ENCODE results near the gene RMC1.
"Not testable (repeated sequence)": the region's sequence is repeated elsewhere in the genome, so short reads cannot be mapped to it uniquely, and the experiment has no call there.

The RMC1 gene

DNA sequence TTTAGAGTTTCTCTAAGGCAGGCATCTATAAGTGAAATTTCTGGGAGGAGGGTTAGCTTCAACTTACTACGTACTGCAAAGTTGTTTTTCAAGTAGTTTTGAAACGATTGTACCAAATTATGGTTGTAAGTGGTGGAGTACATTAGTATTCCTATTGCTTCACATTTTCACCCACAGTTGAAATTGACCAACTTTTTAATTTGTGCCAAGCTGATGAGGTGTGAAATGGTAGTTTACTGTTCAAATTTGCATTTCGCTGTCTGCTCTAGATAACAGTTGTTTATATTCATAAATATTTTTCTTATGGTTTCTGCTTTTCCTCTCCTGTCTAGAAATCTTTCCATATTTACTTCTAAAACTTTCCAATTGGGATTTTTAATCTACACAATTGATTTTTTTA lies 64.4 kb downstream of the RMC1 start:
- DNase-seq = no peak

DNA sequence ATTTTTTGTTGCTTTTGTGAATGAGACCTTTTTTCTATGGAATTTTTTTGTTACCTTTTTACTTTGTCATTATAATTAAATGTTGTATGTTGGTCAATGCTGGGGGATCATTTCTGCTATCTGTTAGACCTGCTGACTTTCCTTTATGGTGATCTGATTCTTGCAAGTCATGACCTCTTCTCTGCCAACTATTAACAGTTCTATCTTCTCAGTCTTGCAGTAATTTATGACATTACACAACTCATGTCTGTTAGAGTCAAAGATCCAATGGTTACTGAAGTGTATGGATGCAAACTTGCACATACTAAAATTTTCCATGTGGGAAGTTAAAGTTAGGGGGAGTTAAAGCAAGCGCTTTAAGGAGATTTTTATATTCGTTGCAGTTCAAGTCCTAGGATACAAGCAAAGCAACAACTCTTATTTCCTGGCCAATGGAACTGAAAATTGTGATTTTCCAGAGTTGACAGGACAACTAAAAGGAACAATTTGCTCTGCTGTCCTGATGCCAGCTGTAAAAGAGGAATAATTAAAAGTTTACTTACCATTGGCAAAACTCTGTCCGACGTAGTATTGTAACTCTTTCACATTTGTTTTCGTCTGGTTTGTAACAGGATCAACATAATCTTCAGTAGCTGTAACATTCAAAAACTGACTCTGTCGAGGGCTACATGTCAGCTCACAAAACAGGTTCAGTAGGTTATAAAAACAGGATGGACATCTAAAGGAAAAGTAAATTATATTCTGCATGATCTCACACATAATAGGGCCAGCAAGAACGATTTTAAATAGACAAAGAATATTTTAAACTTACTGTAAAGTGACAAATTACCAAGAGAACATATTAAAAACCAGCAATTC lies 65.2 kb downstream of the RMC1 start:
- no peak for DNase-seq

DNA sequence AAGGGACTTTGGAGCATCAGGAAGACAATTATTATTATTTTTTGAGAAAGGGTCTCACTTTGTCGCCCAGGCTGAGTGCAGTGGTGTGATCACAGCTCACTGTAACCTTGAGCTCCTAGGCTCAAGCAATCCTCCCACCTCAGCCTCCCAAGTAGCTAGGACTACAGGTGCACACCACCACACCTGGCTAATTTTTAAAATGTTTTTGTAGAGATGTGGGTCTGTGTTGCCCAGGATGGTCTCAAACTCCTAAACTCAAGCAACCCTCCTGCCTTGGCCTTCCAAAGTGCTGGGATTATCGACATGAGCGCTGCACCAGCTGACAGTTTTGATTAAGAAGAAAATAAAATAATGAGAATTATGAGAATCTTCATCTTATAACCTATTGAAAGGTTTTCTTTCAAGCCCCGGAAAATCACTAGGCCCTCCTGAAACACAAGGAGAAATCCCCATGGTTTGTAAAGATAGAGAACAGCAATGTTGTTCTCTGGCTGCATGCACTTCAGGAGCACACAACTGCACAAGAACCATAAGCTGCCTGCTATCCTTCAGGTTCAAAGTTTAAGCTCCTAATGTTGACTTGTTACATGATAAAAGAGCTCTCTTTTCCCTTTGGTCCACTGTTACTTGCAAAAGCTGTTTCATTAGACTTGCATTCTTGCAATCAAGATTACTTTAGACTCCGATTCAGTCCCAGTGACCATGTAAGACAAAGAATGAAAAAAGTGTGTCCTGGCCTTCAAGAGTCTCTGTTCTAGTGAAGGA lies 66.2 kb downstream of the RMC1 start:
- no peak for DNase-seq

DNA sequence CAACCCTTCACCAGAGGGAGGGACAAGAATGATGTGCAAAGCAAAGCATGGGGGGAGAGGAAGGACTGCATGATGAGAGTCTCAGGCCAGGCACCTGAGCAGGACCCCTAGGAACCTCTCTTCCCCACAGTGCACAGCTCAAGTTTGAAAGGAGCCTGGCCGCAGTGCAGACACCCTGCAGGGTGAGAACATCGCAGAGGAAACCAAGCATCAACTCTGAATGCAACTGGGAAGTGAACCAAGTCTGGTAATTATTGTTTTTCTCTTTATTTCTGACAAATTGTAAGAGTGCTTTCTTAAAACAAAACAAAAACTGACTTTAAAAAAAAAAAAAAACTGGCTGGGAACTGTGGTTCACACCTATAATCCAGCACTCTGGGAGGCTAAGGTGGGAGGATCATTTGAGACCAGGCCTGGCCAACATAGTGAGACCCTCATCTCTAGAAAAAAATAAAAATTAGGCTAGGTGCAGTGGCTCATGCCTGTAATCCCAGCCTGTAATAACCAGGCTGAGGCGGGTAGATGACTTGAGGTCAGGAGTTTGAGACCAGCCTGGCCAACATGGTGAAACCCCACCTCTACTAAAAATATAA lies 67.7 kb downstream of the RMC1 start:
- DNase-seq = no peak

DNA sequence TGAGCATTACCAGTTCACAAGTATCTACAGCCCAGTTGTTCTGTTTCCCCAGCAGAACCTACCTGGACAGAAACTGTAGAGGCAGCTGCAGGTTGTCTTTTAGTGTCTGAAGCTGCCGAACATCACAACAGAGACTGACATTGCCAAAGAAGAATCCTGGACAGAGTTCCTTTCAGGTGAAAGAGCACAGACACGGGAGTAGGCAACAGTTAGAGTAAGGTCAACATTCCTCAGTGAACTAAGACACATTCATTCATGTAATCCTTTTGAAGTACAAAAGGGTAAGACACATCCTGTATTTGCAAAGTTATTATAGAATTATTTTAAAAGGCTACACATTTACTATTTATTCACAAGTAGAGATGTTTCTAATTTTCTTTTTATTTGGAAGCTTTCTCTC lies 68.7 kb downstream of the RMC1 start:
- DNase-seq = no peak

DNA sequence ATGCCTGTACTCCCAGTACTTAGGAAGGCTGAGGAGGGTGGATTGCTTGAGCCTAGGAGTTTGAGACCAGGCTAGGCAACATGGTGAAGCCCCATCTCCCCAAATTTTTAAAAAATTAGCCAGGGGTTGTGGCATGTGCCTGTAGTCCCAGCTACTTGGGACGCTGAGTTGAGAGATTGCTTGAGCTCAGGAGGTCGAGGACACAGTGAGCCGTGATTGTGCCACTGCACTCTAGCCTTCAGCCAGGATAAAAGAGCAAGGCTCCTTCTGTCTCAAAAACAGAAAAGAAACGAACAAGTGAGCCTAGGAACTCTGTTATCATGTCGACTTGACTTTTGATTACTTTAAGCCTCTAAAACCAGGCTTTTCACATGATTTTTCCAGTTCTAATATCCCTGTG lies 69.3 kb downstream of the RMC1 start:
- no peak for DNase-seq

DNA sequence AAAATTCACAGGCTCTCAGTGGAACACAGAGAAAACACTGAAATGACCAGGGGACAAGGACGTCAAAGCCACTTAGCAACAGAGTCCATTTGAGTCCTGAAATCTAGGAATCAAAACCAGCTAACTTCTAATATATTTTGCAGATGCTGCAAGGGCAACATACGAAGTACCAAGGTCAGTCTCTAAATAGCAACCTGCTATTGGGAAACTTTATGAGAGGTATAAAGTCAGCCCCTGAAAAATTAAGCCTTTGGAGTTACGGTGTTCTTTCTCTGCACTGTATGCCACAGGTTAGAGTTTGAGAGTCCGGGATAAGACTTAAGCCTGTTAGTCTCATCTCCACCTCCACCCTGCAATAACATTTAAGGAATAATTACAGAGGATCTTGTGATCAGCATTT lies 69.7 kb downstream of the RMC1 start:
- DNase-seq = no peak

DNA sequence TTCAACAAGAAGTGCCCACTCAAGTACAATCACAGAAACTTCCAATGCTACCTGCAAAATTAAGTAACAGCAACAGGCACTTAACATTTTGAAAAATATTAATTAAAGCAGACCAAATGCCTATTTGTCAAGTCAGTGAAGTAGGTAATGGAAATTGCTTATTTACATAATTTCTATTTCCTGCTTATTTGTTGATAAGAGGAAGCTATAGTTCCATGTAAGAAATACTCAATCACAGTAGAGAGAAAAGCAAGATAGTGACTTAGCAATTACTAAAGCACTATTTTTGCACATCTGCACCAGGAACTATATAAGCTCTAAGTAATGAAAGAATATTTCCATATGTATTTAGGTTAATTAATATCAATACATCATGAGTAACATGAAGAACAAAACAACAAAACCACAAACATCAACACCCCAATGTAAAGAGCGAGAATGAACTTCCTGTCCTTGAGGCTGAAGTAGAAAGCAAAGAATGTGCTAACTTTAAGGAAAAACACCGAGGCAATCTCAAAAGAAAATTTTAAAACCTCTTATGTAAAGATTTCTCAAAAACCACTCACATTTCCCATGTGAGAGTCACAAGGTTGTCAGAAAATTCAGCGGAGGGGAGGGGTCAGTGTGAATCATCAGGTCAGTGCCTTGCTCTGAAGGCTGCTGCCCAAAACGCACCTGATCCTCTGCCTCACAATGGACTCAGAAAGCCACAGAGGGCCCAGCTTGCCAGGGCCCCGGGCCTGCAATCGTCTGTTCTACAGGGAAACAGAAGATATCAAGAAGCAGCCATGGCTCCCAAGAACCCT lies 70.5 kb downstream of the RMC1 start:
- peak; percentile 29 to 34 for DNase-seq

DNA sequence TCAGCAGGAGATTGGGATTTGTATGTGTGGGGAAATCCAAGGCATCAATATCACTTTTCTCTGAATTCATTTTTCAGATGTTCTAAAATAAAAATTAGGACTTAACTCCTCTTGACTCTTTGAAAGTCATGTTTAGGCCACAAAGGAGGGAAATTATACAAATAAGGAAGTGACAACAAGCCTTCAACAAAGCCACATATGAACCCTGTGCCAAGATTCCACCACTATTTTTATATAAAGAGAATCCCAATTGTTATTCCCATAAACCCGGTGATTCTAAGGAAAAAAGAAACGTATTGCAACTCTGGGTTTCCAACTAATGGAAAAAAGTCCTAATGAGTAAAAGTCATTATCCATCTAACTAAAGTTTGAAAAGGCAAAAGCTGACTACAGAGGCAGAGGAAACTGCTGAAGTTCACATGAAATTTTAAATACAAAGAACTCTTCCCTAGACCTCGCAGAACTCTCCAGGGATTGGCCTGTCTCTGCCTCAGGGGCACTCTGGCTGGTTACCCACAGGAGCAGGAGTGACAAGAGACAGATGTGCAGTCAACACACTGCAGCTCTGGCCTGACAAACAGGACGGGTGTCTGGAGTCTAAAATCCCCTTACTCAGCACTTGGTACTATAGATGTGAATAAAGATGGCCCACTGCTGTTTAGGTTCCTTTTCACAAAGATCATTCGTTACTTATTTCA lies 71.4 kb downstream of the RMC1 start:
- no peak for DNase-seq

DNA sequence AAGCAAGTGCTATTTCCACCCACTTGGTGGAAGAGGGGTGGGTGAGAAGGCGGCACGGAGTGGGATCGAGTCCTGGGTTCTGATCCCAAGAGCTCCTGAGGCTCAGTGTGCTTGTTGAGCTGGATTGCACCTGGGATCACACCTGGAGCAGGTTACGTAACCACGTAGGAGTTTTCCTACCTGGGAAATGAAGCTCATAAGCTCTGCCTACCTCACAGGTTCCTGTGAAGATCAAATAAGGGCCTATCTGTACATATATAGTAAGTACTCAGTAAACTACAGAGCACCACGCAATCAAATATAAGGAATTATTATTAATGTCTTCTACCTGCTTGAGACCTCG lies 72.0 kb downstream of the RMC1 start:
- DNase-seq = no peak

DNA sequence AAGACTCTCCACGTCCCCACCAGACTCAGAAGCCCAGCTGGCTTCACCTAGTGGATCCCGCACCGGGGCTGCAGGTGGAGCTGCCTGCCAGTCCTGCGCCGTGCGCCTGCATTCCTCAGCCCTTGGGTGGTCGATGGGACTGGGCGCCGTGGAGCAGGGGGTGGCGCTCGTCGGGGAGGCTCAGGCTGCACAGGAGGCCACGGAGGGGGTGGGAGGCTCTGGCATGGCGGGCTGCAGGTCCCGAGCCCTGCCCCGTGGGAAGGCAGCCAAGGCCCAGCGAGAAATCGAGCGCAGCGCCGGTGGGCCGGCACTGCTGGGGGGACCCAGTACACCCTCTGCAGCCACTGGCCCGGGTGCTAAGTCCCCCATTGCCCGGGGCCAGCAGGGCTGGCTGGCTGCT lies 74.2 kb downstream of the RMC1 start:
- not testable (repeated sequence) for DNase-seq

DNA sequence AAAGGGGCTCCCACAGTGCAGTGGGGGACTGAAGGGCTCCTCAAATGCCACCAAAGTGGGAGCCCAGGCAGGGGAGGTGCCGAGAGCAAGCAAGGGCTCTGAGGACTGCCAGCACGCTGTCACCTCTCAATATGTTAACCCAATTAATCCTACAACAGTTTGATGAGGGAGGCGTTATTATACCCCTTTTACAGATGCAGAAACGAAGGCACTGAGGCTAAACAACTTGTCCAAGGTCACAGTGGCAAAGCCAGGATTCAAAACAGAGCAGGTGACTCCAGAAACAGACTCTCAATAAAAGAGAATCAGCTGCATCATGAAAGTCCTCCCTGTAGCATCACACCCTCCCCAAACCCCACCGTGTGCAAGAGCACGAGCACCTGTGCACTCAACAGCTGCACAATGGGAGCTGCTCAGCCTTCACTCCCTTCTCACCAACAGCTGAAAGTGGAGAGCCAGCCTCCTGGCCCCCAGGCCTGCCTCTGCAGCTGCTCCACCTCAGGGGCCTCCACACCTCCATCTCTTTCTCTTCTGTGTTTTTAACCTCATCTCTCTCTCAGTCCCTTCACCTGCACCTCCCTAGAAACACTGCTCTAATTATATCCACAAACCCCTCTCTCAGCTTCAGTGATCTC lies 74.9 kb downstream of the RMC1 start:
- no peak for DNase-seq

DNA sequence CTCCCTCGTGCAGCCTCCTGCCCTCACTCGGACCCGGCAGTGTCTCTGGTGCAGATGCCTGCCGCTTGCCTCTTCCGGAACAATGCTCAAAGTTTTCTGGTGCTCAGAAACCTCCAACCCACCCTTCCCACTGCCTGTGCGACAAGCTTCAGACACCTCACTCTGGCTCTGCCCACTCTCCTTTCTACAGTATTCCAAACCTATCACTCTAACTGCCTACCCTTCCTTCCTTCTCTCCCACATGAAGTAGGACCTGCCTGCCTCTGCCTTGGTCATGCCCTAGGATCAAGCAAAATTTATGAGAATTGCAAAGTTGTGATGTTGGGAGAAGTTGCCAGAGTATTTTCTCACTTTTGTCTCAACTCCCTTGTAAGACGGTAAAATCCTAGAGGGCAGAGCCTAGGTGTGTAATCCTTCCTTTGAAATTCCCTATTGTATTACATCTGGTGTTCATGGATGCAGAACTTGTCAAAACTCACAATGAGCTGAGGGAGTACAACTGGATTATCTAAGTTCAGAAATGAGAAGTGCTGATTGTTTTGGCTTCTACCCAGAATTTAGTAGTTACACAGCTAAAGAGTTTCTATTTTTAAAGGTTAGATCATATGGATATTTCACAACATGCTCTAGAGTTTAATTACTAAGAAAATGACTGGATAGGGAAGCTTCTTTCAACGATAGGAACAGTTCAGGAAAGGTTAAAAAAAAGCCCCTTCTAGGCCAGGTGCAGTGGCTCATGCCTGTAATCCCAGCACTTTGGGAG lies 75.8 kb downstream of the RMC1 start:
- no peak for DNase-seq

DNA sequence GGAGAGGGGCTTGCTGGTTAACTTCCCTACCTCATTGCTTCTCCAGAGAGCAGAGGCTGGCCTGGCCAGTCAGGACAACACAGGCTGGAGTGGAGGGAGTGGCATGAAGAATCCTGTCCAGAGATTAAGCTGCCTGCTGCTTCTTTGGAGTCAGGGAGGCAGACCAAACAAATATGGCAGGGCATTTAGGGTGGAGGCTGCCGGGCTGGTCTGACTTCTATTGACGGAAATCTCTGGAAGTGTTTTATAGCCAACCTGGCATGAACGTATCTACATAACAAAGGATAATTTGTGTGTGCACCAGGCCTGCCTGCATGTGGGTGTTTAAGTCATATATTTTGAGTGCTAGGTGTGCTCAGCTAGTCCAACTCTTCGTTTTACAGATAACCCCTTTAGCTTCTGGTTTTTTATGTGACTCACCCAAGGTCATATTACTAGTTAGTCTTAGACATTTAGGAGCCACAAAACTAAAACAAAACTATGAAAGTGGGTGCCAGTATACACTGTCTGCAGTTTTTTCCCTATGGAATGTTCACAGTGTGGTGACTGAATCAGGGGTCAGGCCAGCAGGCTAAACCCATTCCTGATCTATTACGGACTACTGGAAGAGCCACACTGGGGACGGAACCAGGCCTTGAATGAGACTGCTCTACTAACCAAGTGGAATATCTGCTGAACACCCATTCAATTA lies 77.5 kb downstream of the RMC1 start:
- DNase-seq = no peak
